HepG2 (cell line): ENCODE data around the gene NFX1. TPM values are rescaled to one million over a fixed set of nuclear protein-coding genes. Genes with fewer than 3 reads are reported as not detected.

ENCODE experiments used
- ATF4 ChIP-seq, 2 experiments: fragments of 450-650 bp in 1 of 2; sonication (generic) in 1 of 2; formaldehyde crosslinking; IDR thresholded peaks; 2 replicates each; pipeline versions ENCODE4 v1.5.0 to v1.8.0; 2020 to 2022; ENCODE audit warnings: mild to moderate bottlenecking in 1 of 2, missing genetic modification reagents in 1 of 2
- BCL6 ChIP-seq: IDR thresholded peaks from 2 replicates; pipeline ENCODE4 v1.6.1; 2016; ENCODE audit warnings: missing genetic modification reagents, missing compliant biosample characterization
- BCLAF1 ChIP-seq: fragments of 450-650 bp; IDR thresholded peaks from 2 replicates; pipeline ENCODE4 v1.6.1; 2017; ENCODE audit warnings: mild to moderate bottlenecking
- FOXO1 ChIP-seq: sonication (generic); formaldehyde crosslinking; IDR thresholded peaks from 2 replicates; pipeline ENCODE4 v1.4.0; 2020; ENCODE audit warnings: missing genetic modification reagents
- GFI1 ChIP-seq: sonication (generic); formaldehyde crosslinking; IDR thresholded peaks from 2 replicates; pipeline ENCODE4 v1.5.0; 2020; ENCODE audit warnings: missing genetic modification reagents, mild to moderate bottlenecking, borderline replicate concordance
- KDM5B ChIP-seq: sonication (generic); formaldehyde crosslinking; IDR thresholded peaks from 2 replicates; pipeline ENCODE4 v1.4.0; 2020; ENCODE audit warnings: missing genetic modification reagents, mild to moderate bottlenecking, borderline replicate concordance
- KLF6 ChIP-seq: IDR thresholded peaks from 2 replicates; pipeline ENCODE4 v1.8.0; 2016; ENCODE audit warnings: missing biosample characterization, missing genetic modification reagents
- NONO ChIP-seq, 2 experiments: fragments of 450-650 bp in 1 of 2; sonication (generic) in 1 of 2; formaldehyde crosslinking in 1 of 2; IDR thresholded peaks in 1 of 2; conservative IDR thresholded peaks in 1 of 2; 2 replicates each; pipeline versions ENCODE4 v1.6.1 to v1.8.0; 2017 to 2022; ENCODE audit warnings: mild to moderate bottlenecking in 1 of 2, missing genetic modification reagents in 1 of 2, moderate library complexity in 1 of 2
- PCBP1 ChIP-seq: fragments of 200-400 bp; formaldehyde crosslinking; IDR thresholded peaks from 2 replicates; pipeline ENCODE4 v1.6.1; 2017; ENCODE audit warnings: mild to moderate bottlenecking, low read depth, low read length, borderline replicate concordance
- PTBP1 ChIP-seq: fragments of 200-400 bp; formaldehyde crosslinking; IDR thresholded peaks from 2 replicates; pipeline ENCODE4 v1.6.1; 2018; ENCODE audit warnings: low read length, low read depth; ENCODE audit not compliant: poor library complexity, severe bottlenecking
- RFXAP ChIP-seq: sonication (generic); formaldehyde crosslinking; IDR thresholded peaks from 2 replicates; pipeline ENCODE4 v1.4.0; 2020; ENCODE audit warnings: missing genetic modification reagents, borderline replicate concordance
- SOX5 ChIP-seq: IDR thresholded peaks from 2 replicates; pipeline ENCODE4 v1.6.1; 2016; ENCODE audit warnings: borderline replicate concordance
- SP4 ChIP-seq: sonication (generic); formaldehyde crosslinking; IDR thresholded peaks from 2 replicates; pipeline ENCODE4 v1.8.1; 2023; ENCODE audit warnings: mild to moderate bottlenecking, missing genetic modification reagents
- TEAD2 ChIP-seq: sonication (generic); formaldehyde crosslinking; IDR thresholded peaks from 2 replicates; pipeline ENCODE4 v1.9.0; 2021; ENCODE audit warnings: missing genetic modification reagents
- TMF1 ChIP-seq: sonication (generic); formaldehyde crosslinking; IDR thresholded peaks from 2 replicates; pipeline ENCODE4 v1.8.1; 2022; ENCODE audit warnings: low read depth, missing genetic modification reagents
- ZFP62 ChIP-seq: sonication (generic); formaldehyde crosslinking; IDR thresholded peaks from 2 replicates; pipeline ENCODE4 v1.4.0; 2020; ENCODE audit warnings: missing genetic modification reagents
- ZKSCAN5 ChIP-seq: sonication (generic); formaldehyde crosslinking; IDR thresholded peaks from 2 replicates; pipeline ENCODE4 v1.5.1; 2020; ENCODE audit warnings: mild to moderate bottlenecking, missing genetic modification reagents
- ZNF17 ChIP-seq: sonication (generic); formaldehyde crosslinking; IDR thresholded peaks from 2 replicates; pipeline ENCODE4 v1.5.0; 2020; ENCODE audit warnings: mild to moderate bottlenecking, missing genetic modification reagents
- ZNF263 ChIP-seq: sonication (generic); formaldehyde crosslinking; IDR thresholded peaks from 2 replicates; pipeline ENCODE4 v1.4.0; 2020; ENCODE audit warnings: missing genetic modification reagents
- ZNF326 ChIP-seq: sonication (generic); formaldehyde crosslinking; IDR thresholded peaks from 2 replicates; pipeline ENCODE4 v1.4.0; 2020; ENCODE audit warnings: missing genetic modification reagents, borderline replicate concordance
- ZNF558 ChIP-seq: sonication (generic); formaldehyde crosslinking; IDR thresholded peaks from 2 replicates; pipeline ENCODE4 v1.9.0; 2022; ENCODE audit warnings: mild to moderate bottlenecking, missing genetic modification reagents, borderline replicate concordance
- ZNF569 ChIP-seq: sonication (generic); formaldehyde crosslinking; IDR thresholded peaks from 2 replicates; pipeline ENCODE4 v1.5.0; 2020; ENCODE audit warnings: mild to moderate bottlenecking, missing genetic modification reagents, moderate library complexity, borderline replicate concordance
- ZNF670 ChIP-seq: sonication (generic); formaldehyde crosslinking; IDR thresholded peaks from 2 replicates; pipeline ENCODE4 v1.8.0; 2022; ENCODE audit warnings: mild to moderate bottlenecking, missing genetic modification reagents, borderline replicate concordance
- ZNF724P ChIP-seq: sonication (generic); formaldehyde crosslinking; IDR thresholded peaks from 2 replicates; pipeline ENCODE4 v1.8.0; 2022; ENCODE audit warnings: missing genetic modification reagents, borderline replicate concordance
- ZNF788 ChIP-seq: sonication (generic); formaldehyde crosslinking; IDR thresholded peaks from 2 replicates; pipeline ENCODE4 v1.5.0; 2020; ENCODE audit warnings: mild to moderate bottlenecking, missing genetic modification reagents, borderline replicate concordance
- ZNF839 ChIP-seq: sonication (generic); formaldehyde crosslinking; IDR thresholded peaks from 2 replicates; pipeline ENCODE4 v1.4.0; 2020; ENCODE audit warnings: missing genetic modification reagents, mild to moderate bottlenecking, borderline replicate concordance
- ZSCAN21 ChIP-seq: sonication (generic); formaldehyde crosslinking; IDR thresholded peaks from 2 replicates; pipeline ENCODE4 v1.8.0; 2022; ENCODE audit warnings: mild to moderate bottlenecking, missing genetic modification reagents, moderate library complexity, borderline replicate concordance
- polyA plus RNA-seq, 8 experiments: library from polyadenylated mRNA; depleted of rRNA in 3 of 8; stranded (reverse) in 7 of 8; unstranded in 1 of 8; fragments of >200 nt; fragmentation: Illumina TruSeq in 4 of 8; extraction: Trizol in 4 of 8; gene quantifications; 2 replicates each; pipeline versions ENCODE4 v1.2.1 to v1.2.3, GENCODE V29; 2011 to 2016; ENCODE audit warnings: low read depth in 4 of 8, missing spikeins in 1 of 8, mixed read lengths in 1 of 8; ENCODE audit not compliant: insufficient read depth in 1 of 8
- total RNA-seq, 5 experiments: library from RNA; depleted of rRNA; stranded (reverse); fragments of >200 nt; fragmentation: Illumina TruSeq; extraction: Trizol; gene quantifications; 2 replicates each; pipeline ENCODE4 v1.2.3, GENCODE V29; 2016; ENCODE audit warnings: low read depth in 1 of 5

The NFX1 gene
- total and polyA plus RNA-seq, 2 of the 13 experiments (the other 11 are each of a cell fraction or from before 2014, with no cell fraction given) = 23.9 to 27.5 TPM

- TF ChIP-seq BCLAF1 (no peak), PCBP1 (no peak), ZNF263 (CRISPR knock-in tag) (peak; percentile 53; the same call in 1 of the 2 replicates), NONO (IDR thresholded peaks at IDR 0.05) (no peak), NONO (CRISPR knock-in tag; conservative IDR thresholded peaks at IDR 0.05) (peak; percentile 100), TEAD2 (CRISPR knock-in tag) (no peak), ZNF724P (CRISPR knock-in tag) (0 out of 2 replicates have a peak, but pooled peaks have one; percentile 36), ZSCAN21 (peak; percentile 97), ZNF569 (no peak), ZNF558 (CRISPR knock-in tag) (no peak), ZNF839 (CRISPR knock-in tag) (no peak), BCL6 (CRISPR knock-in tag) (peak; percentile 95), ATF4 (CRISPR knock-in tag; IDR thresholded peaks at IDR 0.05) (peak in 1 of 2 experiments; percentile 96; a peak in 2 of 4 replicates), SOX5 (peak; percentile 100), KLF6 (CRISPR knock-in tag) (peak; percentile 84), GFI1 (peak; percentile 99), TMF1 (no peak), RFXAP (peak; percentile 93; the same call in 1 of the 2 replicates), PTBP1 (no peak), ZNF670 (CRISPR knock-in tag) (peak; percentile 98), ZNF326 (no peak), ZFP62 (CRISPR knock-in tag) (no peak), ZNF788 (CRISPR knock-in tag) (peak; percentile 97; the same call in 1 of the 2 replicates), SP4 (CRISPR knock-in tag) (peak; percentile 86), ZKSCAN5 (CRISPR knock-in tag) (no peak), KDM5B (CRISPR knock-in tag) (peak; percentile 69; the same call in 1 of the 2 replicates), FOXO1 (CRISPR knock-in tag) (peak; percentile 95), ZNF17 (no peak)
These were observed 125.3 kb downstream of the NFX1 start (continued) for GRCh38 chr9:33415501-33416038.
